Osteoblast (primary cell): ENCODE results near the gene DYNC1H1. TPM values are rescaled to one million over a fixed set of nuclear protein-coding genes. Genes with fewer than 3 reads are reported as not detected.
A peak's percentile ranks its signal among the peaks of the same experiment; 100 is the strongest.

ENCODE experiments used
- DNase-seq: peaks from one replicate; pipeline ENCODE4 v3.0.0; 2011; ENCODE audit warnings: low spot score, mixed read lengths; ENCODE audit not compliant: insufficient read length; ENCODE audit errors: missing footprints
- H2AFZ ChIP-seq: 2 replicates; pipeline ENCODE4 v1.6.0; 2011; ENCODE audit warnings: mild to moderate bottlenecking, low read length
- H3K27ac ChIP-seq: 2 replicates; pipeline ENCODE4 v1.5.1; 2011; ENCODE audit warnings: mild to moderate bottlenecking, low read depth, low read length, moderate library complexity
- H3K27me3 ChIP-seq: 2 replicates; pipeline ENCODE4 v1.6.0; 2012; ENCODE audit warnings: mild to moderate bottlenecking, control low read depth, inconsistent platforms, low read length, moderate library complexity; ENCODE audit not compliant: insufficient read depth
- H3K36me3 ChIP-seq: 2 replicates; pipeline ENCODE4 v1.5.1; 2011; ENCODE audit warnings: mild to moderate bottlenecking, low read length, control low read depth, moderate library complexity; ENCODE audit not compliant: insufficient read depth
- H3K4me1 ChIP-seq: 2 replicates; pipeline ENCODE4 v1.5.1; 2011; ENCODE audit warnings: mild to moderate bottlenecking, low read length, control low read depth, moderate library complexity; ENCODE audit not compliant: insufficient read depth
- H3K4me2 ChIP-seq: 2 replicates; pipeline ENCODE4 v1.6.0; 2011; ENCODE audit warnings: mild to moderate bottlenecking, low read length; ENCODE audit not compliant: insufficient read depth
- H3K4me3 ChIP-seq: fragments of 200-600 bp; sonication (generic); 3 replicates; pipeline ENCODE4 v1.5.1; 2012; ENCODE audit warnings: mild to moderate bottlenecking, low read length, inconsistent platforms; ENCODE audit not compliant: insufficient read depth
- H3K79me2 ChIP-seq: 2 replicates; pipeline ENCODE4 v1.6.0; 2012; ENCODE audit warnings: mild to moderate bottlenecking, low read length, control low read depth, inconsistent platforms; ENCODE audit not compliant: insufficient read depth
- H3K9me3 ChIP-seq: 2 replicates; pipeline ENCODE4 v1.5.1; 2011; ENCODE audit warnings: low read depth, low read length, control low read depth
- H4K20me1 ChIP-seq: 2 replicates; pipeline ENCODE4 v1.6.0; 2012; ENCODE audit warnings: mild to moderate bottlenecking, low read length, control low read depth; ENCODE audit not compliant: insufficient read depth
- total RNA-seq: library from RNA; depleted of rRNA; stranded (reverse); fragments of >200 nt; gene quantifications from 2 replicates; pipeline ENCODE4 v1.2.3, GENCODE V29; 2012
- TF ChIP-seq, protein P1 (sequence below): IDR thresholded peaks from 2 replicates; pipeline ENCODE4 v1.5.1; 2011; ENCODE audit warnings: mild to moderate bottlenecking, low read depth, low read length, moderate library complexity; ENCODE audit errors: extremely low read depth

Gene DYNC1H1
- total RNA-seq, 1 donor, result 340 TPM

DNA sequence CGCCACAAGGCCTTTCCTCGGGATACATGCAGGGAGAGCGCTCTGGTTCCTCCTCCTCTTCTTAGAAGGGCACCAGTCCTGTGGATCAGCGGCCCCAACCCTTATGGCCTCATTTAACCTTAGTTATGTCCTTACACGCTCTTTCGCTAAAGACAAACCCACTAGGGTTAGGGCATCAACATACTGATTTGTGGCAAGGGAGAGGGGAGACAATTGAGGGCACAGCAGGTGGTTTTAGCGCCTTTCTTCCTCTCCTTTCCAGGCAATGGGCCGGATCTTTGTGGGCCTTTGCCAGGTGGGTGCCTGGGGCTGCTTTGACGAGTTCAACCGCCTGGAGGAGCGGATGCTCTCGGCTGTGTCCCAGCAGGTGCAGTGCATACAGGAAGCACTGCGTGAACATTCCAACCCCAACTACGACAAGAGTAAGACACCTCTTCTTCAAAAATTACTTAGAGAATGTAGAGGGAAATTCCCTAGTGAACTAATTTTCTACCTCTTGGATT is 43.6 kb downstream of the DYNC1H1 start:
- peaks cover 92% of the 10 kb centered on the region for H3K36me3 ChIP-seq
- peaks cover 12% of the 10 kb centered on the region for H4K20me1 ChIP-seq
- H3K9me3 ChIP-seq, result no peaks in the 10 kb centered on the region
- no peak overlapping the region for H3K4me2 ChIP-seq
- DNase-seq, result no peak
- no peaks in the 10 kb centered on the region for H3K4me1 ChIP-seq
- no peak overlapping the region for H2AFZ ChIP-seq
- H3K79me2 ChIP-seq, result peaks cover 43% of the 10 kb centered on the region
- TF ChIP-seq, protein P1, sequence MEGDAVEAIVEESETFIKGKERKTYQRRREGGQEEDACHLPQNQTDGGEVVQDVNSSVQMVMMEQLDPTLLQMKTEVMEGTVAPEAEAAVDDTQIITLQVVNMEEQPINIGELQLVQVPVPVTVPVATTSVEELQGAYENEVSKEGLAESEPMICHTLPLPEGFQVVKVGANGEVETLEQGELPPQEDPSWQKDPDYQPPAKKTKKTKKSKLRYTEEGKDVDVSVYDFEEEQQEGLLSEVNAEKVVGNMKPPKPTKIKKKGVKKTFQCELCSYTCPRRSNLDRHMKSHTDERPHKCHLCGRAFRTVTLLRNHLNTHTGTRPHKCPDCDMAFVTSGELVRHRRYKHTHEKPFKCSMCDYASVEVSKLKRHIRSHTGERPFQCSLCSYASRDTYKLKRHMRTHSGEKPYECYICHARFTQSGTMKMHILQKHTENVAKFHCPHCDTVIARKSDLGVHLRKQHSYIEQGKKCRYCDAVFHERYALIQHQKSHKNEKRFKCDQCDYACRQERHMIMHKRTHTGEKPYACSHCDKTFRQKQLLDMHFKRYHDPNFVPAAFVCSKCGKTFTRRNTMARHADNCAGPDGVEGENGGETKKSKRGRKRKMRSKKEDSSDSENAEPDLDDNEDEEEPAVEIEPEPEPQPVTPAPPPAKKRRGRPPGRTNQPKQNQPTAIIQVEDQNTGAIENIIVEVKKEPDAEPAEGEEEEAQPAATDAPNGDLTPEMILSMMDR, result no peak
- no peak overlapping the region for H3K27ac ChIP-seq
- no peak overlapping the region for H3K4me3 ChIP-seq
- no peaks in the 10 kb centered on the region for H3K27me3 ChIP-seq

GRCh38 chr14:102008891-102009290 is 44.5 kb downstream of the DYNC1H1 start:
- Histone ChIP-seq H3K36me3 (peaks cover 95% of the 10 kb centered on the region), H3K27ac (no peak overlapping the region), H3K4me1 (no peaks in the 10 kb centered on the region), H3K4me3 (no peak overlapping the region), H3K27me3 (no peaks in the 10 kb centered on the region), H3K79me2 (peaks cover 44% of the 10 kb centered on the region), H3K4me2 (no peak overlapping the region), H3K9me3 (no peaks in the 10 kb centered on the region), H4K20me1 (peaks cover 12% of the 10 kb centered on the region), H2AFZ (no peak overlapping the region)
- TF ChIP-seq, protein P1, result no peak
- DNase-seq, result no peak

GRCh38 chr14:102011631-102012030 is 47.3 kb downstream of the DYNC1H1 start:
- Histone ChIP-seq H3K4me3 (no peak overlapping the region), H3K4me1 (no peaks in the 10 kb centered on the region), H2AFZ (no peak overlapping the region), H3K4me2 (no peak overlapping the region), H4K20me1 (peaks cover 13% of the 10 kb centered on the region), H3K27me3 (no peaks in the 10 kb centered on the region), H3K27ac (no peak overlapping the region), H3K79me2 (peaks cover 39% of the 10 kb centered on the region), H3K9me3 (no peaks in the 10 kb centered on the region), H3K36me3 (peaks cover 98% of the 10 kb centered on the region)
- TF ChIP-seq, protein P1, result no peak
- no peak for DNase-seq

- Histone ChIP-seq H2AFZ (no peak overlapping the region), H3K79me2 (peaks cover 35% of the 10 kb centered on the region), H3K4me1 (no peaks in the 10 kb centered on the region), H3K4me3 (no peak overlapping the region), H3K36me3 (peaks cover 98% of the 10 kb centered on the region), H3K9me3 (no peaks in the 10 kb centered on the region), H3K27me3 (no peaks in the 10 kb centered on the region), H3K4me2 (no peak overlapping the region), H4K20me1 (peaks cover 13% of the 10 kb centered on the region), H3K27ac (no peak overlapping the region)
- TF ChIP-seq, protein P1, result no peak
- peak; percentile 30 for DNase-seq
These were observed 48.0 kb downstream of the DYNC1H1 start for GRCh38 chr14:102012336-102012735.
